OCI-LY7 (cell line): ENCODE results near the gene MRC2. TPM values are rescaled to one million over a fixed set of nuclear protein-coding genes. Genes with fewer than 3 reads are reported as not detected.

Experiments
- BruUV-seq: library from RNA; stranded (reverse); fragments of 400-500 nt; replicated peaks from 2 replicates; lab custom pipeline; 2021; lab: Mats Ljungman, UMichigan
- CTCF ChIA-PET: fragments of 300-600 bp; sonication (Branson Sonifier 250); formaldehyde crosslinking; loops from one replicate; lab custom pipeline; 2022; ENCODE audit warnings: antibody characterized with exemption; ENCODE audit not compliant: unreplicated experiment; lab: Charles Lee
- POLR2A ChIA-PET: fragments of 300-600 bp; sonication (Branson Sonifier 250); formaldehyde crosslinking; loops from one replicate; lab custom pipeline; 2022; ENCODE audit warnings: antibody characterized with exemption; lab: Charles Lee
- DNase-seq: peaks from one replicate; pipeline ENCODE4 v3.0.0-alpha.2; 2015; ENCODE audit warnings: low spot score
- H2AFZ ChIP-seq: fragments of 200-600 bp; sonication (generic), shearing (Covaris generic); 2 replicates; pipeline ENCODE4 v1.6.1; 2014; ENCODE audit warnings: mild to moderate bottlenecking, antibody characterized with exemption, low read length, moderate library complexity
- H3K27ac ChIP-seq: fragments of 200-600 bp; sonication (generic); 2 replicates; pipeline ENCODE4 v1.5.1; 2014; ENCODE audit warnings: mixed run types, low read depth, mild to moderate bottlenecking, moderate library complexity, low read length, inconsistent platforms; ENCODE audit not compliant: poor library complexity, severe bottlenecking
- H3K36me3 ChIP-seq: fragments of 200-600 bp; sonication (generic); 2 replicates; pipeline ENCODE4 v1.6.1; 2014; ENCODE audit warnings: mild to moderate bottlenecking, antibody characterized with exemption, low read length, moderate library complexity, mixed read lengths; ENCODE audit not compliant: insufficient read depth
- H3K4me1 ChIP-seq: fragments of 200-600 bp; sonication (generic); 2 replicates; pipeline ENCODE4 v1.5.1; 2014; ENCODE audit warnings: mild to moderate bottlenecking, low read length; ENCODE audit not compliant: insufficient read depth, poor library complexity, severe bottlenecking
- H3K4me2 ChIP-seq: fragments of 200-600 bp; sonication (generic); 2 replicates; pipeline ENCODE4 v1.6.1; 2014; ENCODE audit warnings: mild to moderate bottlenecking, low read length
- H3K4me3 ChIP-seq: fragments of 200-600 bp; sonication (generic); 2 replicates; pipeline ENCODE4 v1.5.1; 2014; ENCODE audit warnings: mild to moderate bottlenecking, low read depth, low read length; ENCODE audit not compliant: poor library complexity, severe bottlenecking
- H3K79me2 ChIP-seq: fragments of 200-600 bp; sonication (generic); 2 replicates; pipeline ENCODE4 v1.6.1; 2016; ENCODE audit warnings: low read depth, mild to moderate bottlenecking, low read length, moderate library complexity, mixed read lengths; ENCODE audit not compliant: insufficient read depth
- H3K9me2 ChIP-seq: fragments of 200-600 bp; sonication (generic); 2 replicates; pipeline ENCODE4 v1.6.1; 2016; ENCODE audit warnings: mild to moderate bottlenecking, low read length, mixed read lengths; ENCODE audit not compliant: insufficient read depth
- H3K9me3 ChIP-seq: fragments of 200-600 bp; sonication (generic); 2 replicates; pipeline ENCODE4 v1.6.1; 2014; ENCODE audit warnings: mild to moderate bottlenecking, mixed run types, low read length, mixed read lengths
- H4K20me1 ChIP-seq: fragments of 200-600 bp; sonication (generic); 2 replicates; pipeline ENCODE4 v1.6.1; 2014; ENCODE audit warnings: mild to moderate bottlenecking, antibody characterized with exemption, low read length, moderate library complexity, mixed read lengths; ENCODE audit not compliant: insufficient read depth
- EZH2phosphoT487 ChIP-seq: fragments of 200-600 bp; sonication (generic); IDR thresholded peaks from 2 replicates; pipeline ENCODE4 v1.6.1; 2018; ENCODE audit warnings: low read depth, borderline replicate concordance, mild to moderate bottlenecking, mixed run types, antibody characterized with exemption, low read length, moderate library complexity, mixed read lengths
- intact Hi-C: fragments of 100-400 bp; cut with micrococcal nuclease; formaldehyde crosslinking; loops from one replicate; pipeline ENCODE4 v1.10.0; 2022; ENCODE audit not compliant: unreplicated experiment
- total RNA-seq, 2 experiments: library from RNA; depleted of rRNA in 1 of 2; stranded (reverse); fragments of >200 nt in 1 of 2; shearing (Covaris generic) in 1 of 2; gene quantifications; 2 replicates each; pipeline ENCODE4 v1.2.3, GENCODE V29; 2014 to 2022
- TF ChIP-seq, protein P1 (sequence below): fragments of 200-600 bp; sonication (generic); conservative IDR thresholded peaks from 2 replicates; pipeline ENCODE4 v1.5.1; 2014; ENCODE audit warnings: mild to moderate bottlenecking, antibody characterized with exemption, low read length, moderate library complexity, mixed read lengths

The MRC2 gene
- total RNA-seq, 2 experiments from 2014 or later: 0.19 to 0.27 TPM

- Histone ChIP-seq H3K9me2 (no peaks in the 10 kb centered on the region), H3K79me2 (no peaks in the 10 kb centered on the region), H3K4me2 (no peak overlapping the region), H4K20me1 (no peaks in the 10 kb centered on the region), H3K27ac (no peak overlapping the region), H3K4me1 (no peaks in the 10 kb centered on the region), H3K9me3 (no peaks in the 10 kb centered on the region), H2AFZ (no peak overlapping the region), H3K36me3 (no peaks in the 10 kb centered on the region), H3K4me3 (no peak overlapping the region)
- POLR2A ChIA-PET: interaction anchor here (0.7 kb wide), 1 partner anchor 15 kb away, joined by 3 read pairs; no protein-coding TSS in a partner anchor
- DNase-seq: no peak
- no TSS peak for BruUV-seq
- intact Hi-C loops: no loop called here
- TF ChIP-seq, protein P1, sequence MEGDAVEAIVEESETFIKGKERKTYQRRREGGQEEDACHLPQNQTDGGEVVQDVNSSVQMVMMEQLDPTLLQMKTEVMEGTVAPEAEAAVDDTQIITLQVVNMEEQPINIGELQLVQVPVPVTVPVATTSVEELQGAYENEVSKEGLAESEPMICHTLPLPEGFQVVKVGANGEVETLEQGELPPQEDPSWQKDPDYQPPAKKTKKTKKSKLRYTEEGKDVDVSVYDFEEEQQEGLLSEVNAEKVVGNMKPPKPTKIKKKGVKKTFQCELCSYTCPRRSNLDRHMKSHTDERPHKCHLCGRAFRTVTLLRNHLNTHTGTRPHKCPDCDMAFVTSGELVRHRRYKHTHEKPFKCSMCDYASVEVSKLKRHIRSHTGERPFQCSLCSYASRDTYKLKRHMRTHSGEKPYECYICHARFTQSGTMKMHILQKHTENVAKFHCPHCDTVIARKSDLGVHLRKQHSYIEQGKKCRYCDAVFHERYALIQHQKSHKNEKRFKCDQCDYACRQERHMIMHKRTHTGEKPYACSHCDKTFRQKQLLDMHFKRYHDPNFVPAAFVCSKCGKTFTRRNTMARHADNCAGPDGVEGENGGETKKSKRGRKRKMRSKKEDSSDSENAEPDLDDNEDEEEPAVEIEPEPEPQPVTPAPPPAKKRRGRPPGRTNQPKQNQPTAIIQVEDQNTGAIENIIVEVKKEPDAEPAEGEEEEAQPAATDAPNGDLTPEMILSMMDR: no peak
- no peak for TF ChIP-seq EZH2phosphoT487
- CTCF ChIA-PET: no interaction called here
Measured at GRCh38 chr17:62628831-62629555, 1.5 kb downstream of the MRC2 start.

DNA sequence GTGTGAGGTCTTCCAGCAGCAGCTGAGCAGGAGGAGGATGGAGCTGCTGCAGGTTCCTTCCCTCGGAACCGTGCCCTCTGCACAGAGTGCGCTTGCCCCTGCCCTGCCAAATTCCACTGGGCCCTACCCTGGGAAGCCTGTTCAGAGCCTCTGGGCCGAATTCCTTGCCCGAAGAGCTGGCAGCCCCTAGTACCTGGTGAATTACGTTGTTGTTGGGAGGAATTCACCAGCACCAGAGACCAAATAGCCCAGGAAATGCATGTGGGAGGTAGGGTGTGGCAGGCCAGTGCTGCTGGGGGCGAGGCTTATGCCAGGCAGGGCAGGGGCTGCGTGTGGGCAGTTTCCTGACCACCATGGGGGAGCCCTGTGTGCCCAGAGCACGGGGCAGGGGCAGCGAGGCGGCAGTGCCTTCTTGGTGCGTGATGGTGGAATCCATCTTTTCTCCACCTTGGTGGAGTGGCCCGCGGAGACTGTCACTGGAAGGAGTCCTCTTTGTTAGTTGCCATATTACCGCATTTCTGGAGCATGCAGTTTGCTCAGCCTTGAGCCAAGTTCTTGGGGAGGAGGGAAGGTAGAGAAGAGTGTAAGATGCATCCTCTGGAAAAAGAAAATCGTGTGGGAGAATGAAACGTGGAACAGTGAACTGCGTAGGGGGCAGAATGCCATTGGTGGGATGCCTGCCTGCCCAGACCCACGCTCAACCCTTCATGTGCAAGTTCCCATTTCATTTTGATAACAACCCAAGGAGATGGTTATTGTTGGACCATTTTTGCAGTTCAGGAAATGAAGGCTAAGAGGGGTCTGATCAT is 2.3 kb downstream of the MRC2 start:
- Histone ChIP-seq H3K4me2 (no peak overlapping the region), H3K27ac (no peak overlapping the region), H3K4me1 (no peaks in the 10 kb centered on the region), H4K20me1 (no peaks in the 10 kb centered on the region), H3K9me2 (no peaks in the 10 kb centered on the region), H3K36me3 (no peaks in the 10 kb centered on the region), H3K79me2 (no peaks in the 10 kb centered on the region), H3K4me3 (no peak overlapping the region), H2AFZ (no peak overlapping the region), H3K9me3 (no peaks in the 10 kb centered on the region)
- POLR2A ChIA-PET: no interaction called here
- no TSS peak for BruUV-seq
- no peak for DNase-seq
- TF ChIP-seq, protein P1: no peak
- TF ChIP-seq EZH2phosphoT487: no peak
- CTCF ChIA-PET: no interaction called here
- intact Hi-C loops: no loop called here
